ENCODE measurements around the gene MAPK4.
"Not testable (repeated sequence)": the region's sequence is repeated elsewhere in the genome, so short reads cannot be mapped to it uniquely, and the experiment has no call there.

The MAPK4 gene

DNA sequence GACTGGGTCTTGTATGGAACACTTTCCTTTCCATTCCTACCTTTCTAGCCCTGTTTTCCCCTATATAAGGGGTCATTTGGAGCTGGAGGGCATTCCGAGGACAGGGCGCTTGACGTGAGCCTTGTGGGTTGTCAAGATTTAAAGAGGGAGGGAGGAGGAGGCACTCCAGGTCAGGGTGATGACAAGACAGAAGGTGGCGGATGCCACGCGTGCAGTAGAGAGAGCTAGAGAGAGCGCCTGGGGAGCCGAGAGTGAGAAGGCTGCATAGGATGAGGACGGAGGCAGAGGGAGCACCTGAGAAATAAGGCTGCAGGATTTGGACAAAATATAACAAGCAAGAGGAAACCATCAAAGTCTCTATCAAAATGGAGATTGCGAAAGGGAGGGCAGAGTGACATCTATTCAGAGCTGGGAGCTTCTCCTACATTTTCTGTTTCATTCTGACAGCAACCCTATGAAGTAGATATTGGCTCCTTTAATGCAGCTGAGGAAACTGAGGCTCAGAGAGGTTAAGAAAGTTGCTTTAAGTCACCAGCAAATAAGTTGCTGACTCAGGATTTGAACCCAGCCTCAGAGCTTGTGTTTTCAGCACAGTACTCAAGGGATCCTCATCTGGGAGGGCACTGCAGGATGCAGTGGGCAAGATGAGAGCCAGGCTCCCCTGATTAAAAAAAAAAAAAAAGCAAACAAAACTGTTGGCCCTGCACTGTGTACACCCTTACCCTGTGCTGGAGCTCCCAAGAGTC lies 135.7 kb downstream of the MAPK4 start:
- no peak for DNase-seq

- DNase-seq, result no peak
Observed at GRCh38 chr18:50696436-50696835, 136.5 kb downstream of the MAPK4 start.

DNA sequence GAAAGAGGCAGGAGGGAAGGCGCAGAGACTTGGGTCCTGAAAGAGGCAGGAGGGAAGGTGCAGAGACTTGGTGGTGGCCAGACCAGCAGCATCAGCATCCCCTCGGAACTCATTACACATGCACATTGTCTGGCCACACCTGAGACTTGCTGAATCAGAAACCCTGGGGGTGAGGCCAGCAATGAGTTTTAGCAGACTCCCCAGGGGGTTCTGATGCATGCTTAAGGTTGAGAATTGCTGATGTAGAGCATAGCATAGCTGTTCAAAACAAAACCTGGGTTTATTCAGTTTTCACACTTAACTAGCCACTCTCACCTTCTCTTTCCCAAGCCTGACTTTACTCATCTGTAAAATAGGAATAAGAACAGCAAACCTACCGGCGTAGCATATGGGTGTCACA lies 137.0 kb downstream of the MAPK4 start:
- DNase-seq, result no peak

GRCh38 chr18:50697509-50697908 lies 137.6 kb downstream of the MAPK4 start:
- DNase-seq, result no peak

GRCh38 chr18:50700245-50701165 lies 140.6 kb downstream of the MAPK4 start:
- DNase-seq, result no peak

- DNase-seq, result no peak
Observed at GRCh38 chr18:50704357-50704940, 144.6 kb downstream of the MAPK4 start.

DNA sequence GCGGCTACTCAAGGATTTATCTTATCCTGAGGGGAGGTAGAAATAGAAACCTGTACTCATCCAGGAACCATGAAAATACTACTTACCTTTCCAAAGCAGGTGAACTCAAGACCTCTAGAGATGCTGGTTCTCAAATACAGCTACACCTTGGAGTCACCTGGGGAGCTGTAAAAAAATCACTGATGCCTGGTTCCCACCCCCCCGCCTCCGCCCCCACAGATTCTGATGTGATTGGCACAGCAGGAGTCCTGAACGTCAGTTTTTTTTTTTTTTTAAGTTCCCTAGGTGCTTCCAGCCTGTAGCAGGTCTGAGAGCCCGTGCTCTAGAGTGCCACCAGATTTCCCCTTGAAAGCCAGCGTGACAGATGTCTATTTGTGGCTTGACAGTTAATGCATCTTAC lies 146.3 kb downstream of the MAPK4 start:
- DNase-seq, result no peak

DNA sequence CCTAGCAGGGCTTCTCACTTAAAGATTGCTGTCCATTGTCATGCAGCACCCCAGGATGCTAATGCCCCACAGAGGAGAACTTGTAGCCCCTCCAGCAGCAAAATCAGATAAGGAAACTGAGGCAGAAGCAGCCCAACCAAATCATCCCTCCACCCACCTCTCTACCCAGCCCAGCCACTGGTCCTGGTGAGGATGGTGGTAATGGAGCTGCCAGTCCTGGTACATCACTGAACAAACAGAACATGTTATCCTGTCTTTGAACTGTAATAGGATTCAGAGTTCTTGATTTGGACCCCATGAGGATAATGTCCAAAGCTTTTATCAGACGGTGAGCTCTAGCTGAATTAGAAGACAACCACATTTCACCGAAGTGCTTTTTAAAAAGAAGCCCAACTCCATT lies 146.8 kb downstream of the MAPK4 start:
- no peak for DNase-seq

DNA sequence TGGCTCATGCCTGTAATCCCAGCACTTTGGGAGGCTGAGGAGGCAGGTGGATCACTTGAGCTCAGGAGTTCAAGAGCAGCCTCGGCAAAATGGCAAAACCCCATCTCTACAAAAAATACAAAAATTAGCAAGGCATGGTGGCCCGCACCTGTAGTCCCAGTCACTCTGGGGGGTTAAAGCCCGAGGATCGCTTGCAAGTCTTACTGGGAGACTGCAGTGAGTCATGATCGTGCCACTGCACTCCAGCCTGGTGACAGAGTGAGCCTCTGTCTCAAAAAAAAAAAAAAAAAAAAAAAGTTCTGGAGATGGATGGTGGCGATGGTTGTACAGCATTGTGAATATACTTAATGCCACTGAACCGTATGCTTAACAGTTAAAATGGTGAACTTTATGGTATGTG lies 147.4 kb downstream of the MAPK4 start:
- DNase-seq, result not testable (repeated sequence)

DNA sequence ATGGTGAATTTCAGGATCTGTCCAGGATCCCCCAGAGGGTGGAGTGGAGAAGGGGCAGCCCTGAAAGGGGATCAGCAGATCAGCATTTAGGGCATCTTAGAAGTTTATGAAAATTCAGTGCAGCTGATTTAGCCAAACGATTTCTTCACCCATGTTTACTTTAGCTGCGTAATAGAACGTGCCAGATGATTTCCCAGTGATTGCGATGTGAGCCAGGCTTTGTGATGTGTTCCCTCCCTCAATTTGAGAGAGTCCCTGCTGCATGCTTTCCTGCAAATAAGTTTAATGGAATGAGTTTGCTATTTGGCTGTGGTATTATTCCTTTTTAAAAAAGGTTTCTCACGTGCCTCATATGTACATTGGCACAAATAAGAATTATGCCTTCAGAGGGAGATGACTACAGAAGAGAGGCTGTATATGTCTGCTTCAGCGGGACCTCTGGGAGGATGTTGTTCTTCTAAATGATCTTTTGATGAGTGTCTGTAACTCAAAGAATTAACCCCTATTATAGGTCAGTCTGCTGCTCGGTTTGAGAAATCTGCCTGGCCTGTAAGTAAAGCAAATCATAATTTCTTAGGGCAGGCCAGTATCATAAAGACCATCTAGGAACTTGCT lies 148.1 kb downstream of the MAPK4 start:
- no peak for DNase-seq

DNA sequence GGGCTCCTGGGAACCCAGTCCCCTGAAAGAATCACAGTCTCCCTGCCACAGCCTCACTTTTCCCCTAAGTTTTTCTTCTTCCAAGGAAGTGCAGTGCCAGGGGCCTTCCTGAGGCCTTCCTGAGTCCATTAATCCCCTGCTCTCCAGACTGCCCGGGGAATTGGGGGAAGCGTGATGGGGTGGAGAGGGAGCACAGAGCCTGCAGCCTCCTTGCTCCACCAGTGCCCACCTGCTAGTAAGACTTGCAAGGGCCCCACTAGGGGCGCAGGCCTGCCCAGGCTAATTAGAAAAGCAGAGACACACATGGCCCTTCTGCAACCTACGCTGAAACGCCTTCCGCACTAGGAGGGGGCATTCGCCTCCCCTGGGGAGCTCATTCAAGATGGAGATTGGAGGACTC lies 149.3 kb downstream of the MAPK4 start:
- DNase-seq, result no peak

- no peak for DNase-seq
Observed at GRCh38 chr18:50711386-50711785, 151.5 kb downstream of the MAPK4 start.

DNA sequence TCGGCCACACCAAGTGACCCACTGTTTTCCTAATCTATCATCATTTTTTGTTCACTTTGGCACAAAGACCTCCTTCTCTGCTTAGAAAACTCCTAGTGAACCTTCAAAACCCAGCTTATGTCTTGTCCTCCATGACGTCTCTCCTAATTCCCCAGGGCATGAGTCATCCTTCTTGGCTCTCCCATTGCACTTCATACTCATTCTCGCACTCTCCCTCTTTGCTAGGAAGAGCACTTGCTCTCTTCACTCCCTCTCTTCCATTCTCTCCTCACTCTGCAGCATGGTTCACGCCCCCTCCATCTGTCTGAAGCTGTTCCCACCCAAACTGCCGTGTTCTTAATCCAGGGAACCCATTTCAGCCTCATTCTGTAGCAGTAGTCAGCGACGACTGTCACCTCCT lies 156.0 kb downstream of the MAPK4 start:
- DNase-seq, result no peak

GRCh38 chr18:50716902-50717301 lies 157.0 kb downstream of the MAPK4 start:
- DNase-seq, result no peak

DNA sequence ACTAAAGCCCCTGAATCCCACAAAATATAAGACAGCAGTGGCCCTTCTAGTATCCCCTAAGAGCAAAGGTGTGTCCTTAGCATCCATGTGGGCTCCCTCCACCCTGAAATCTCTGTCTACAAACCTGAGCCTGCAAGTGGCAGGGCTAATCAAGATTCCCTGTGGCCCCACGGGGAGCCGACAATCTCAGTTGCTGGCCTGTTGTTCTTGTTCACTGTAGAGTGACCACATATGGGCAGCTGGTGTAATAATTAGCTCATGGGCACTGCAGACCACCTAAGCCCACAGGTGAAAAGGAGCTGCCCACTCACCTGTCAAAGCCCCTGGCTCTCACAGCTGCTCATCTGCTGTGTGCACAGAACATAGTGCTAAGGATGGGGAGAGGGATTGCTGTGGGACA lies 157.7 kb downstream of the MAPK4 start:
- DNase-seq, result no peak

DNA sequence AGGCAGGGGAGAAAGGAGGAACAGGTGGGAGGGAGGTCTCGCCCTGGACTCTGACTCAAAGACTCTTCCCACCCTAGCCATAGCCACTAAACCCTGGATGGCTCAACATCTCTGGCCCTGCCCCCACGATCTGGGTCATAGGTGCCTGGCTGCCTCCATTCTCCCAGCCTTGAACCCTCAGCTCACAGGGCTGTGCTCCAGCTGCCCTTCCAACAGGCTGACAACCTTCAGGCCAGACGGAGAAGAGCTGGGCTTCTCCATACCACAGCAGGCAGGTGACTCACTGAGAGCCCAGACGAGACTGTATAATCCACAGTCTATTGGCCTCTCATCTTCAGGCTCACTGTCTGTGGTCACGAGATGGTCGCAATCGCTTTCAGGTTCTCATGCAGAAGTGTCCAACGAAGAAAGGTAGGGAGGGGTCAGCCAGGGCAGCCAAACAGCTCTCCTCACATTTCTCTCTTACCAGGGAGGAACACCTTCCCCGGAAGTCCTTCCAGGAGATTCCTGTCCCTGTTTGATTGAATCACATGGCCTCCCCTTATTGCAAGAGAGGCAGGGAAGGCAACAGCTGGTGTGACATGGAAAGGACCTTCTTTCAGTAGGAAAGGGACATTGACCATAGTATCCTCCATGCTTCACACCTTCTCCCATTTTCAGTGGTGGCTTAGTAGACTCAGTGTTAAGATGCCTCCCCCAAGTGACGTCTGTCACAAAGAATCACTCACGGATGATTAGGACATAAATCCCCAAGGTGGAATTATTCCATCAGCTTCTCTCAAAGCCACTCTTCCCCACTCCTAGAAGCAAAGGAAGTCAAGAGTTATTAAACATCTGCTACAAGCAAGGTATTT lies 159.8 kb downstream of the MAPK4 start:
- no peak for DNase-seq

DNA sequence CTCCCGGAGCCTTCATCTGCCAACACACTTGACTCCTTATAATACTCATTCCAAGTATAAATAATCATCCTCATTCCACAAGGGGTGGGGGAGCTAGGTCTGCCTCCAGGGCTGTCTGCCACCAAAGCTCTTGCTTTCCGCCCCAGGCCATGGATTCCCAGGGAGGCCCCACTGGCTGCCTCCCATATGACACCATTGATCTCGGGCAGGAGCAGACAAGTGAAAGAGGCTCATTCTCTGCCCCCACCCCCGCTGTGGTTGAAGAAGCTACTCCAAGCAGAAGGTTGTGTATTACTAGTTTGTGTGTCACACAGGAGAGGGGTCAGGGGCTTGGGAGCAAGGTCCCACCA lies 160.4 kb downstream of the MAPK4 start:
- no peak for DNase-seq

DNA sequence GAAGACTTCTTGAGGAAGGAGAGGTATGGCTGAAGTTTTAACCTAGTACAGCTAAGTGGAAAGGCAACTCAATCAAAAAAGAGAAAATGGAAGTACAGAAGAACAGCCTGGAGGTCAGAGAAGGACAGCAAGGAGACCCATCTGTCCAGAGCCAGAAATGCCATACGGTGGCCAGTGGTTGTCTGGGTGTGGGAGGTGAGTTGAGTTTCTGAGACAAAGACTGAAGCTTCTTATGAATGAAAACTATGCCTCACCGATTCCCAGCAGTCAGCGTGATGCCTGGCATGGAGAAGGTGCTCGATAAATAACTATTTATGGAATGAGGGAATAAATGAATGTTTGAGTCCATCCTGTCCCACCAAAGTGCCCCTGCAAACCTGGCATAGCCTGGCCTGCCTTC lies 161.1 kb downstream of the MAPK4 start:
- DNase-seq, result no peak

DNA sequence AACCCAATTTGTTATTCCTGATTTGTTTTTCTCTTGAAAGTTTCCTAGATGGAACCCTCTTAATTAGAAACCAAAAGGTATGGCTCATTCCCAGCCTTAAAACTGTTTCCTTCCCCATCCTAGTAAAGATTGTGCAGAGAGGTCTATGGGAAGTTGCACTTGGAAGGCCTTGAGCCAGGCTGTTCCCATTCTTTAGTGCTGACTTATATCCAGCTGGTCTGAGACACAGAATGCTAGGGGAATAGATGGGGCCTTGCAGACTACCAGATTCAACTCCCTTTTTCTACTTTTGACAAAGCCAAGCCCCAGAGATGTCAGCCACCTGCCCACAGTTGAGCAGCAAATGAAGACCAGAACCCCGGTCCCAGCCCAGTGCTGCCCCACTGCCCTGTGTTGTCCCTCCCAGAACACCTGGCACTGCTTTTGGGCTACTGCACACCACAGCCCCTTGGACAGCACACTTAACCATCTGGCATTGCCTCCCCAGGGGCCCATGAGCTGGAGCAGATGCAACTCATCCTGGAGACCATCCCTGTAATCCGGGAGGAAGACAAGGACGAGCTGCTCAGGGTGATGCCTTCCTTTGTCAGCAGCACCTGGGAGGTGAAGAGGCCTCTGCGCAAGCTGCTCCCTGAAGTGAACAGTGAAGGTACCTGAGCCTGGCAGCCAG lies 161.7 kb downstream of the MAPK4 start:
- no peak for DNase-seq

- DNase-seq, result no peak
Observed at GRCh38 chr18:50722311-50722710, 162.4 kb downstream of the MAPK4 start.

GRCh38 chr18:50724751-50725151 lies 164.9 kb downstream of the MAPK4 start:
- DNase-seq, result no peak
